ENCODE measurements around the gene COL6A3.

DNA sequence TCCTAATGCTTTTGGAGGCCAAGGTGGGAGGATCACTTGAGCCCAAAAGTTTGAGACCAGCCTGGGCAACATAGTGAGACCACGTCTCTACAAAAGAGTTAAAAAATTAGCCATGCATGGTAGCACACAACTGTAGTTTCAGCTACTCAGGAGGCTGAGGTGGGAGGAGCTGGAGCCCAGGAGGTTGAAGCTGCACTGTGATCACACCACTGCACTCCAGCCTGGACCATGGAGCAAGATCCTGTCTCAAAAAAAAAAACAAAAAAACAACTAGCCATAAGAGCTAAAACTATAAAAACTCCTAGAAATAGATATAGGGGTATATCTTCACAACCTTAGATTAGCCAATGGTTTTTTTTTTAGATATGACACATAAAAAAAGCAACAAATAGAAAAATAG, 16.9 kb upstream of the COL6A3 start:
- TF ChIP-seq, protein P1, sequence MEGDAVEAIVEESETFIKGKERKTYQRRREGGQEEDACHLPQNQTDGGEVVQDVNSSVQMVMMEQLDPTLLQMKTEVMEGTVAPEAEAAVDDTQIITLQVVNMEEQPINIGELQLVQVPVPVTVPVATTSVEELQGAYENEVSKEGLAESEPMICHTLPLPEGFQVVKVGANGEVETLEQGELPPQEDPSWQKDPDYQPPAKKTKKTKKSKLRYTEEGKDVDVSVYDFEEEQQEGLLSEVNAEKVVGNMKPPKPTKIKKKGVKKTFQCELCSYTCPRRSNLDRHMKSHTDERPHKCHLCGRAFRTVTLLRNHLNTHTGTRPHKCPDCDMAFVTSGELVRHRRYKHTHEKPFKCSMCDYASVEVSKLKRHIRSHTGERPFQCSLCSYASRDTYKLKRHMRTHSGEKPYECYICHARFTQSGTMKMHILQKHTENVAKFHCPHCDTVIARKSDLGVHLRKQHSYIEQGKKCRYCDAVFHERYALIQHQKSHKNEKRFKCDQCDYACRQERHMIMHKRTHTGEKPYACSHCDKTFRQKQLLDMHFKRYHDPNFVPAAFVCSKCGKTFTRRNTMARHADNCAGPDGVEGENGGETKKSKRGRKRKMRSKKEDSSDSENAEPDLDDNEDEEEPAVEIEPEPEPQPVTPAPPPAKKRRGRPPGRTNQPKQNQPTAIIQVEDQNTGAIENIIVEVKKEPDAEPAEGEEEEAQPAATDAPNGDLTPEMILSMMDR (IDR thresholded peaks at IDR 0.05) = no peak
- TF ChIP-seq POLR2A (IDR thresholded peaks at IDR 0.05) = no peak

Data from lower leg skin (tissue), 3 donors.